ENCODE measurements around the gene PPP2R2B. TPM values are rescaled to one million over a fixed set of nuclear protein-coding genes. Genes with fewer than 3 reads are reported as not detected.

PPP2R2B gene
- total RNA-seq, 4 donors from 2014 or later, result 0.31 to 1.9 (median 0.96) TPM

DNA sequence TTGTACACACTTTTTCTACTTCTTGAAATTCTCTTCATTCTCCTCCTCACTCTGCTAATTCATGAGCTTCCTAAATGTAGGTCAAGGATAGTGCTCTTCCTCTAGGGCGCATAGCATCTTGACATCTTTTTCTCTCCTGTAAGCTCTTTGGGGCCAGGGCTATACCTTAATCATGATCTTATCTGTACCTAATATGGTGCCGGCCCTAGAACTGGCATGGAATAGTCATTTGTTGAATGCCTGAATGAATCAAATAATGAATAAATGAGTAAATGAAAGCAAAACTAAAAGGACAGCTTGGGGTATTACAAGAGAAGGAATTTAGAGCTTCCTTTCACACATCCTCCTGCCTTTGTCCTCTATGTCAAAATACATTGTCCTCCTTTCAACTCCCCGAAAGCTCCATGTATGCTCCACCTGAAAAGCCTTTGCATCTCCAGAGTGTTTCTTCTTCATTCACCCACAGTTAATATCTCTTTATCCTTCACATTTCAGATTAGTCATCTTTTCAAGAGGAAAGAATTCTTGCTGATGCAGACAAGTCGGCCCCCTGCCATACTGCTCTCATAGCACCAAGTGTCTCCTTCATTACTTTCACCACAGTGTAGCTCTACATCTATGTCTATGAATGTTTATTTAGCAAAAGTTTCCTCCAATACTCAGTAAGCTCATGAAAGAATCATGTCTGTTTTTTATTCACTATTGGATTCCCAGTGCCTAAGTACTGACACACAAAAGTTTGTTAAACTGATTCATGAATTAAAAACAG is 16.4 kb upstream of the PPP2R2B start:
- ATAC-seq (ENCODE audit: low FRiP score) (no peak), DNase-seq (ENCODE audit: low spot score) (no peak)
- TF ChIP-seq, protein P1, sequence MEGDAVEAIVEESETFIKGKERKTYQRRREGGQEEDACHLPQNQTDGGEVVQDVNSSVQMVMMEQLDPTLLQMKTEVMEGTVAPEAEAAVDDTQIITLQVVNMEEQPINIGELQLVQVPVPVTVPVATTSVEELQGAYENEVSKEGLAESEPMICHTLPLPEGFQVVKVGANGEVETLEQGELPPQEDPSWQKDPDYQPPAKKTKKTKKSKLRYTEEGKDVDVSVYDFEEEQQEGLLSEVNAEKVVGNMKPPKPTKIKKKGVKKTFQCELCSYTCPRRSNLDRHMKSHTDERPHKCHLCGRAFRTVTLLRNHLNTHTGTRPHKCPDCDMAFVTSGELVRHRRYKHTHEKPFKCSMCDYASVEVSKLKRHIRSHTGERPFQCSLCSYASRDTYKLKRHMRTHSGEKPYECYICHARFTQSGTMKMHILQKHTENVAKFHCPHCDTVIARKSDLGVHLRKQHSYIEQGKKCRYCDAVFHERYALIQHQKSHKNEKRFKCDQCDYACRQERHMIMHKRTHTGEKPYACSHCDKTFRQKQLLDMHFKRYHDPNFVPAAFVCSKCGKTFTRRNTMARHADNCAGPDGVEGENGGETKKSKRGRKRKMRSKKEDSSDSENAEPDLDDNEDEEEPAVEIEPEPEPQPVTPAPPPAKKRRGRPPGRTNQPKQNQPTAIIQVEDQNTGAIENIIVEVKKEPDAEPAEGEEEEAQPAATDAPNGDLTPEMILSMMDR (IDR thresholded peaks at IDR 0.05), result no peak

DNA sequence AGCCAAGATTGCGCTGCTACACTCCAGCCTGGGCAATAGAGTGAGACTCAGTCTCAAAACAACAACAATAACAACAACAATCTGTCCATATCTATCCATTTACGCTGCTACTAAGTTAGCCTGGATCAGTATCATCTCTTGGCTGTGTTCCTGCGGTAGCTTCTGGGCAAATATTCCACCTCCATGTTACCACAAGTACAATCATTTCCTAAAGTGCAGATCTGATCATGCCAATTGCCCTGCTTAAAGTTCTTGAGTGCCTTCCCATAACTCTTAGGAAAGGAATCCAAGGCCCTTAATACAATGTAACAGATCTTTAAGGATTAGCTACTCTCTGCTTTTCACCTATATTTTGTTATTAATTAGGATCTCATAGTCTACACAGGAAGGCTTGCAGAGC is 15.4 kb upstream of the PPP2R2B start:
- TF ChIP-seq, protein P1 (IDR thresholded peaks at IDR 0.05), result no peak
- ATAC-seq (ENCODE audit: low FRiP score) (no peak), DNase-seq (ENCODE audit: low spot score) (no peak)

DNA sequence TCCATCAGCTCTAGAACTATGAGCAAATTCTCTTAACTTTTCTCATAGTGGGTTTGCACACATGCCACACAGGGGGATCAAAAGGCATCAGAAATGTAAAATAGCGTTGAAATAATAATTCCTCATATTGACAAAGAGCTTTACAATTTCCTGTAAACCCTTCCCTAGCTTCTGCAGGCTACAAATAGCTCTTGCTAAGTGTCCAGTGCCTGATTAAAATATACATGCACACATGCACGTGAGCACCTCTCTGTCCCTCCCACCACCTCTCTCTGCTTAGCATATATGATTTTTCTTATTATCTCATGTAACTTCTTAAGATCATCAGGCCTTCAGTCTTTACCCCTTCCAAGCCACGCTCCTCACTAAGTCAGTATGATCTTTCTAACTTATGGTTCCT is 13.7 kb upstream of the PPP2R2B start:
- ATAC-seq (ENCODE audit: low FRiP score) (no peak), DNase-seq (ENCODE audit: low spot score) (no peak)
- TF ChIP-seq, protein P1 (IDR thresholded peaks at IDR 0.05), result no peak

DNA sequence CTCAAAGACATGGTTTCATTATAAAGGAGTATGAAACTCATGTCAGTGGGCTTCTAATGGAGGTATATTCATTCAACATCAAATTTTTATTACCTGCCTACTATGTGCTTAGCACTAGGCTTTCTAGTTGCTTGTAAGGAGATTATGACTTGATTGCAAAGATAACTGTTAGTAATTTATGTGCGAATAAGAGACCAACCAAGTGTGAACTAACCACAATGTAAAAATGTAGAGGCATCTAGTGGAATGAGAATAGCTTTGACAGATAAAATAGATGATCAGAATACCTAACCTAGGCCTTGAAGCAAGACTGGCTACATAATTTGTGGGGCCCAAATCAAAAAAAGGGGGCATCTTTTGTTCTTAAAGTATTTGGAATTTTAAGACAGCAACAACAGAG is 13.0 kb upstream of the PPP2R2B start:
- no peak for ATAC-seq (ENCODE audit: low FRiP score)
- no peak for DNase-seq (ENCODE audit: low spot score)
- TF ChIP-seq, protein P1 (IDR thresholded peaks at IDR 0.05), result no peak

DNA sequence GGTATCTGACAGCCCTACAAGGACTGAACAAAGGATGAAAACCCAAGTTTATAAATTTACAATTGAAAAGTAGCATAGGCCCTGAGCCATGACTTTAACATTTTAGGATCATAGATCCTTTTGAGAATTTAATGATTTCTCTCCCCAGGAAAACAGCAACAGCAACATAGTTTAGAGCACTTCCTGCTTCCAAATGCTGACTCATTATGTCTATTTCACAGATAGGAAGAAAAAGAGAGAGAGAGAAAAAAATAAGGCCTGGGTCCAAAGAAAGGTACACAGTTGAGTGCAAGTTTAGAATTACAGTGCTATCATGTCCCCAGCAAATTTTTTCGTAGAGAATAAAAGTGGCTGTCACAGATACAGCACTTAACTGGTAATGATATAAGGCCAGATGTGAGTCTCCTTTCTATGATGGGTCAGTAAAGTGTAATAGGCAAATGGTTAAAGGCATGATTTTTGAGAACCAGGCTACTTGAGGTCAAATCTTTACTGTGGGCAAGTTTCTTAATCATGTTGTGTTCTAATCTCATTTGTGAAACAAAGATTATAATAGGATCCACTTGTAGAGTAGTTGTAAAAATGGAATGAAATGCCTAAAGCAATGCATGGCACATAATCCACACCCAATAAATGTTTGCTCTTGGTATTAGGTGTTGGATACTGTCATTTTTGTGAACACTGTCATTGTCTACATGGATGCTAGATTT is 12.3 kb upstream of the PPP2R2B start:
- no peak for DNase-seq (ENCODE audit: low spot score)
- TF ChIP-seq, protein P1 (IDR thresholded peaks at IDR 0.05), result no peak
- ATAC-seq (ENCODE audit: low FRiP score), result no peak

DNA sequence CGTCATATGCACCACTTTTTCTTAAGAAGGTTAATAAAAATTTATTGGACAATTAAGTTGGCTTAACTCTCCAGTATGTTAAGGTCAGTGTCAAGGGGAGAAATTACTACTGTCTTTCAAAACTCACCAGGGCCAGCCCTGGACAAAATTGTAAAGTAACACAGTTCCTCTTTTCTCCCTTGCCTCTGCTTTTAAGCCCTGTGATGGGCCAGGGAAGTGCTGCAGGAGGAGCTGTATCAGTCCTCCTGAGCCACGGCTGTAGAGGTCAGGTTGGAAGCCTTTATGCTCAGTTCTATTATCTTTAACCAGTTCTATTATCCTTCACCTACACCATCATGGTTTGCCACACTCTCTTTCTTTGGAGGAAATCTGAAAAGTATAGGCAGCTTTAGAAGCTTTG is 11.5 kb upstream of the PPP2R2B start:
- DNase-seq (ENCODE audit: low spot score), result no peak
- ATAC-seq (ENCODE audit: low FRiP score), result no peak
- TF ChIP-seq, protein P1 (IDR thresholded peaks at IDR 0.05), result no peak

DNA sequence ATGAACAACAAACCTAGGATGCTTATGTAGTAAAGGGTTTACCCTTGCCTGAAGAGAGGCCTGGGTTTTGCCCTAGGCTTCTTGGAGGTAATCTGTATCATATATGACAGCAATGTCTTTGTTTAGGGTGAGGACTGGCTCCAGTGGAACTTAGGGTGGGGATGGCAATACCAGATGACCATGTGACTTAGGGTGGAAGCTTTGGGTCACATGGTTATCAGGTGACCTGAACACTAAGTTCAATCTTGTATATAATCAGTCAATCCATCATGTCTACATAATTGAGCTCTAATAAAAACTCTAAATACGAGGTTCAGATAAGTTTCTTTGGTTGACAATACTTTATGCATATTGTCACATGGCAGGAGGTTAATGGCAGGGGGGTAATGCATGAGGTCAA is 10.6 kb upstream of the PPP2R2B start:
- no peak for ATAC-seq (ENCODE audit: low FRiP score)
- TF ChIP-seq, protein P1 (IDR thresholded peaks at IDR 0.05), result no peak
- DNase-seq (ENCODE audit: low spot score), result no peak
